Putamen (tissue), 1 donor: ENCODE data around the gene DNAJC6.
"Not testable (repeated sequence)": the region's sequence is repeated elsewhere in the genome, so short reads cannot be mapped to it uniquely, and the experiment has no call there.

Experiments used
- DNase-seq: peaks from one replicate; pipeline ENCODE4 v3.0.0-alpha.2; 2016; ENCODE audit warnings: low spot score

The DNAJC6 gene

GRCh38 chr1:65357291-65357960, 48.1 kb downstream of the DNAJC6 start:
- DNase-seq, result no peak

- DNase-seq, result no peak
Observed at GRCh38 chr1:65359888-65360287, 50.5 kb downstream of the DNAJC6 start.

GRCh38 chr1:65360648-65361047, 51.3 kb downstream of the DNAJC6 start:
- peak; percentile 50 for DNase-seq

GRCh38 chr1:65362545-65362944, 53.2 kb downstream of the DNAJC6 start:
- no peak for DNase-seq

GRCh38 chr1:65363484-65363883, 54.1 kb downstream of the DNAJC6 start:
- no peak for DNase-seq

- DNase-seq, result no peak
Observed at GRCh38 chr1:65368403-65368802, 59.1 kb downstream of the DNAJC6 start.

GRCh38 chr1:65371544-65371943, 62.2 kb downstream of the DNAJC6 start:
- DNase-seq, result no peak

- DNase-seq, result no peak
Observed at GRCh38 chr1:65372557-65372956, 63.2 kb downstream of the DNAJC6 start.

GRCh38 chr1:65377496-65378246, 68.3 kb downstream of the DNAJC6 start:
- DNase-seq, result no peak

GRCh38 chr1:65378247-65378946, 69.1 kb downstream of the DNAJC6 start:
- DNase-seq, result no peak

GRCh38 chr1:65384426-65384825, 75.1 kb downstream of the DNAJC6 start:
- not testable (repeated sequence) for DNase-seq

- DNase-seq, result no peak
Observed at GRCh38 chr1:65386439-65386838, 77.1 kb downstream of the DNAJC6 start.

- no peak for DNase-seq
Observed at GRCh38 chr1:65387821-65388220, 78.5 kb downstream of the DNAJC6 start.

- DNase-seq, result no peak
Observed at GRCh38 chr1:65388908-65389695, 79.8 kb downstream of the DNAJC6 start.

GRCh38 chr1:65392497-65392896, 83.2 kb downstream of the DNAJC6 start:
- no peak for DNase-seq

GRCh38 chr1:65393347-65393746, 84.0 kb downstream of the DNAJC6 start:
- DNase-seq, result no peak

- DNase-seq, result no peak
Observed at GRCh38 chr1:65393928-65394327, 84.6 kb downstream of the DNAJC6 start.

GRCh38 chr1:65395887-65396612, 86.7 kb downstream of the DNAJC6 start:
- DNase-seq, result no peak

GRCh38 chr1:65398083-65398482, 88.7 kb downstream of the DNAJC6 start:
- no peak for DNase-seq

- no peak for DNase-seq
Observed at GRCh38 chr1:65399003-65399402, 89.7 kb downstream of the DNAJC6 start.

GRCh38 chr1:65401612-65402011, 92.3 kb downstream of the DNAJC6 start:
- no peak for DNase-seq

- no peak for DNase-seq
Observed at GRCh38 chr1:65404941-65405340, 95.6 kb downstream of the DNAJC6 start.
